GM12865 (cell line): ENCODE data around the gene UNC13D.

Source experiments
- DNase-seq: peaks from one replicate; pipeline ENCODE4 v3.0.0; 2010; ENCODE audit warnings: low read depth
- H3K4me3 ChIP-seq: 2 replicates; pipeline ENCODE4 v1.5.1; 2011; ENCODE audit warnings: mild to moderate bottlenecking, low read depth, low read length, control low read depth
- TF ChIP-seq, protein P1 (sequence below): IDR thresholded peaks from 2 replicates; pipeline ENCODE4 v1.5.1; 2011; ENCODE audit warnings: low read length, control low read depth, low read depth, inconsistent platforms; ENCODE audit not compliant: insufficient read depth; ENCODE audit errors: missing control alignments

The UNC13D gene

GRCh38 chr17:75808905-75809621, 35.1 kb downstream of the UNC13D start:
- TF ChIP-seq, protein P1, sequence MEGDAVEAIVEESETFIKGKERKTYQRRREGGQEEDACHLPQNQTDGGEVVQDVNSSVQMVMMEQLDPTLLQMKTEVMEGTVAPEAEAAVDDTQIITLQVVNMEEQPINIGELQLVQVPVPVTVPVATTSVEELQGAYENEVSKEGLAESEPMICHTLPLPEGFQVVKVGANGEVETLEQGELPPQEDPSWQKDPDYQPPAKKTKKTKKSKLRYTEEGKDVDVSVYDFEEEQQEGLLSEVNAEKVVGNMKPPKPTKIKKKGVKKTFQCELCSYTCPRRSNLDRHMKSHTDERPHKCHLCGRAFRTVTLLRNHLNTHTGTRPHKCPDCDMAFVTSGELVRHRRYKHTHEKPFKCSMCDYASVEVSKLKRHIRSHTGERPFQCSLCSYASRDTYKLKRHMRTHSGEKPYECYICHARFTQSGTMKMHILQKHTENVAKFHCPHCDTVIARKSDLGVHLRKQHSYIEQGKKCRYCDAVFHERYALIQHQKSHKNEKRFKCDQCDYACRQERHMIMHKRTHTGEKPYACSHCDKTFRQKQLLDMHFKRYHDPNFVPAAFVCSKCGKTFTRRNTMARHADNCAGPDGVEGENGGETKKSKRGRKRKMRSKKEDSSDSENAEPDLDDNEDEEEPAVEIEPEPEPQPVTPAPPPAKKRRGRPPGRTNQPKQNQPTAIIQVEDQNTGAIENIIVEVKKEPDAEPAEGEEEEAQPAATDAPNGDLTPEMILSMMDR: no peak
- no peak overlapping the region for H3K4me3 ChIP-seq
- peak; percentile 55 for DNase-seq

DNA sequence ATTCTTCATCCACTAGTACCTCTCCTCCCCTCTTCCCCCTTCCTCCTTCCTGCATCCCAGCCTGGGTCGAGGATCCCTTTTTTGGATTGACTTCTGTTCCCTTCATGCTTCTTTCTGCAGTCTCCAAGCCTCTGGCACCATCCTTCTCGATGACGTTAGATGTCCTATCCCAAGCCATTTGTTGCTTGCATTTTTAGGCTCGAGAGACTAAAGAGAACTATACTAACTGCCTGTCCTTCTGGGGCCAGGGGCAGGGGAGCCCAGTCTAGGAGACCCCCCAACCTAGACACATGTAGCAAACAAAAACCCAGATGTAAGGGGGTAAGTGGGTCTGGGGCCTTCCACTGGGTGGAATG, 35.7 kb downstream of the UNC13D start:
- TF ChIP-seq, protein P1: no peak
- DNase-seq: no peak
- no peak overlapping the region for H3K4me3 ChIP-seq

DNA sequence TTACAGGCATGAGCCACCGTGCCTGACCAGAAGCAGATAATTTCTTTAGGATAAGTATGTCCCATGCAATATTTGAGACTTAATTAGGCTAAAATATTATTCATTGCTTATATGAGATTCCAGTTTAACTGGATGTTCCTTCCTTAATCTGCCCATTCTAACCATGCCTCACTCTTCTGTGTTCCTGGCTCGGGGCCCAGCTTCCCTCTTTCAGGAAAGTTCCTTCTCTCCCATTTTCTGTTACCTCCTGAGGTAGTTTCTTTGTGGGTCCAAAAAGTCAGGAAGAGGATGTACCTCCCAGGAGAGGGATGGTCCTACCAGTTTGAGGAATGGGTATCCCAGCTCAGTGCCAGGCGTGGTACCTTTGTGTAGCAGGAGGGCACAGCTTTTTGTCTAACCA, 36.3 kb downstream of the UNC13D start:
- TF ChIP-seq, protein P1: no peak
- no peak for DNase-seq
- H3K4me3 ChIP-seq: no peak overlapping the region

DNA sequence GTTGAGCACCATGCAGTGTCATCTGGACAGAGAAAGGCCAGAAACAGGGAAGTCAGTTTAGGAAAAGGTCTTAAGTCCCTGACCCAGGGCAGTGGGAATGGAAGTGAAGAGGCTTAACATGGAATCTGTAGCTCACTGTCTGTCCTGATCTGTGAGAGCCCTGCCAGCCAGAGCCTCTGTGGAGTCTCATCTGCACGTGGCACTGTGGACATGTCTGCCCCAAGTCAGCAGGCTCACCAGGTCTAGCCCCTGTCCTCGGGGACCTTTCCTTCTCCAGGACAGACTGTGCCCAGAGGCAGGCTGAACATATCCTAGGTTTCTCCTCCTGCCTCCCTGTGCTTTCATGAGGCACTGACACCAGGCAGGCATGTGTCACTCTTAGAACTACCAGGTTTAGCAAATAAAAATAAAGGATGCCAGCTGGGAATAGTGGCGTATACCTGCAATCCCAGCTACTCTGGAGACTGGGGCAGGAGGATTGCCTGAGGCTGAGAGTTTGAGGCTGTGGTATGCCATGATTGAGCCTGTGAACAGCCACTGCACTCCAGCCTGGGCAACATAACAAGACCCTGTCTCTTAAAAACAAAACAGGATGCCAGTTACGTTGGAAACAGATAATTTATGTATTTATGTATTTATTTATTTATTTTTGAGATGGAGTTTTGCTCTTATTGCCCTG, 37.2 kb downstream of the UNC13D start:
- TF ChIP-seq, protein P1: no peak
- no peak overlapping the region for H3K4me3 ChIP-seq
- no peak for DNase-seq

DNA sequence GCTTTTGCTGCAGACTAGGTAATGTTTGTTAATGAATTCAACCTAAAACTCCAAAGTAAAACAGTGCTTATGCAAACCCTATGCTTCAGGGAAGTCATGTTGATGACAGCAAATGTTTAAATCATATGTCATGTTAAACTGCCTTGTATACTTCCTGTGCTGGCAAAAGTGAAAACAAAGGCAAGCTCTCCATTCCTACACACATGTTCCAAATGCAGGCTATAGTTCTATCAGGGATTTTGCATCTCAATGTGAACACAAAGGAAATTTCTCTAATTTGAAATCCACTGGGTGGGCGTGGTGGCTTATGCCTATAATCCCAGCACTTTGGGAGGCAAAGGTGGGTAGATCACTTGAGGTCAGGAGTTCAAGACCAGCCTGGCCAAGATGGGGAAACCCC, 40.3 kb downstream of the UNC13D start:
- no peak overlapping the region for H3K4me3 ChIP-seq
- TF ChIP-seq, protein P1: no peak
- no peak for DNase-seq

- TF ChIP-seq, protein P1: no peak
- DNase-seq: no peak
- no peak overlapping the region for H3K4me3 ChIP-seq
Measured at GRCh38 chr17:75799402-75799801, 44.8 kb downstream of the UNC13D start.
